ENCODE measurements around the gene ARHGAP42.

Gene ARHGAP42

DNA sequence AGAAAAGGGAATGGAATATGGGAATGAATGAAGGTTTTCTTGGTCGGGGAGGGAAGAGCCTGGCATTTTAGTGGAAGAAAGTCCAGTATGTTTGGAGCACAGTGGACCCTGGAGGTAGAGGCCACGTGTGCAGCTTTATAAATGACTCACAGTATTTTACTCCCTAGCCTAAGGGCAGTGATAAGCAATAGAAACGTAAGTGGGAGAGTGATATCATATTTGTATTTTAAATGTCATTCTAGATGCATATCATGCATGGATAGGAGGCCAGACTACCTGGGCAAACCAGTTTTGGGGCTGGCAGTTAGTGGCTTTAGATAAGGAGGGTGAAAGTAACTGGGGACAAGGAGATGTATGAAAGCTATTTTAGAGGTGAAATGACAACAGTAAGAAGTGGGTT lies 174.1 kb downstream of the ARHGAP42 start:
- Histone ChIP-seq H3K79me2 (ENCODE audit: insufficient read depth, low read length) (no peaks in the 10 kb centered on the region), H3K9me2 (replicated peaks; ENCODE audit: insufficient read depth, low read length) (no peaks in the 10 kb centered on the region), H2AFZ (ENCODE audit: low read depth, low read length, severe bottlenecking) (no peak overlapping the region), H3F3A (ENCODE audit: insufficient read depth) (no peaks in the 10 kb centered on the region), H3K36me3 (ENCODE audit: low read length) (no peaks in the 10 kb centered on the region), H3K27ac (ENCODE audit: low read depth, low read length) (no peak overlapping the region), H4K20me1 (ENCODE audit: low read depth, low read length) (no peaks in the 10 kb centered on the region), H3K9ac (ENCODE audit: low read length) (no peak overlapping the region), H3K4me3 (ENCODE audit: insufficient read depth, low read length, poor library complexity, severe bottlenecking) (no peak overlapping the region), H3K4me2 (ENCODE audit: low read depth, low read length, poor library complexity, severe bottlenecking) (no peak overlapping the region), H3K27me3 (ENCODE audit: low read length) (no peaks in the 10 kb centered on the region), H3K9me3 (ENCODE audit: insufficient read depth, low read length) (no peaks in the 10 kb centered on the region)
- TF ChIP-seq, protein P1, sequence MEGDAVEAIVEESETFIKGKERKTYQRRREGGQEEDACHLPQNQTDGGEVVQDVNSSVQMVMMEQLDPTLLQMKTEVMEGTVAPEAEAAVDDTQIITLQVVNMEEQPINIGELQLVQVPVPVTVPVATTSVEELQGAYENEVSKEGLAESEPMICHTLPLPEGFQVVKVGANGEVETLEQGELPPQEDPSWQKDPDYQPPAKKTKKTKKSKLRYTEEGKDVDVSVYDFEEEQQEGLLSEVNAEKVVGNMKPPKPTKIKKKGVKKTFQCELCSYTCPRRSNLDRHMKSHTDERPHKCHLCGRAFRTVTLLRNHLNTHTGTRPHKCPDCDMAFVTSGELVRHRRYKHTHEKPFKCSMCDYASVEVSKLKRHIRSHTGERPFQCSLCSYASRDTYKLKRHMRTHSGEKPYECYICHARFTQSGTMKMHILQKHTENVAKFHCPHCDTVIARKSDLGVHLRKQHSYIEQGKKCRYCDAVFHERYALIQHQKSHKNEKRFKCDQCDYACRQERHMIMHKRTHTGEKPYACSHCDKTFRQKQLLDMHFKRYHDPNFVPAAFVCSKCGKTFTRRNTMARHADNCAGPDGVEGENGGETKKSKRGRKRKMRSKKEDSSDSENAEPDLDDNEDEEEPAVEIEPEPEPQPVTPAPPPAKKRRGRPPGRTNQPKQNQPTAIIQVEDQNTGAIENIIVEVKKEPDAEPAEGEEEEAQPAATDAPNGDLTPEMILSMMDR (IDR thresholded peaks at IDR 0.05; ENCODE audit: insufficient read depth, low read length, poor library complexity, severe bottlenecking): no peak
- no peak for TF ChIP-seq EZH2phosphoT487 (conservative IDR thresholded peaks at IDR 0.05; ENCODE audit: low read length)

GRCh38 chr11:100863080-100863581 lies 176.0 kb downstream of the ARHGAP42 start:
- no peaks in the 10 kb centered on the region for H3F3A ChIP-seq (ENCODE audit: insufficient read depth)
- H3K27ac ChIP-seq (ENCODE audit: low read depth, low read length): no peak overlapping the region
- no peak for TF ChIP-seq EZH2phosphoT487 (conservative IDR thresholded peaks at IDR 0.05; ENCODE audit: low read length)
- TF ChIP-seq, protein P1 (IDR thresholded peaks at IDR 0.05; ENCODE audit: insufficient read depth, low read length, poor library complexity, severe bottlenecking): no peak
- H3K9ac ChIP-seq (ENCODE audit: low read length): no peak overlapping the region
- no peaks in the 10 kb centered on the region for H4K20me1 ChIP-seq (ENCODE audit: low read depth, low read length)
- H3K9me3 ChIP-seq (ENCODE audit: insufficient read depth, low read length): no peaks in the 10 kb centered on the region
- no peaks in the 10 kb centered on the region for H3K79me2 ChIP-seq (ENCODE audit: insufficient read depth, low read length)
- H3K4me3 ChIP-seq (ENCODE audit: insufficient read depth, low read length, poor library complexity, severe bottlenecking): no peak overlapping the region
- no peaks in the 10 kb centered on the region for H3K9me2 ChIP-seq (replicated peaks; ENCODE audit: insufficient read depth, low read length)
- no peak overlapping the region for H2AFZ ChIP-seq (ENCODE audit: low read depth, low read length, severe bottlenecking)
- no peaks in the 10 kb centered on the region for H3K27me3 ChIP-seq (ENCODE audit: low read length)
- no peaks in the 10 kb centered on the region for H3K36me3 ChIP-seq (ENCODE audit: low read length)
- H3K4me2 ChIP-seq (ENCODE audit: low read depth, low read length, poor library complexity, severe bottlenecking): no peak overlapping the region

GRCh38 chr11:100865443-100866065 lies 178.5 kb downstream of the ARHGAP42 start:
- Histone ChIP-seq H3K27me3 (ENCODE audit: low read length) (no peaks in the 10 kb centered on the region), H3K27ac (ENCODE audit: low read depth, low read length) (no peak overlapping the region), H2AFZ (ENCODE audit: low read depth, low read length, severe bottlenecking) (no peak overlapping the region), H3K9me2 (replicated peaks; ENCODE audit: insufficient read depth, low read length) (no peaks in the 10 kb centered on the region), H3K36me3 (ENCODE audit: low read length) (no peaks in the 10 kb centered on the region), H3K4me3 (ENCODE audit: insufficient read depth, low read length, poor library complexity, severe bottlenecking) (no peak overlapping the region), H3K79me2 (ENCODE audit: insufficient read depth, low read length) (no peaks in the 10 kb centered on the region), H3K4me2 (ENCODE audit: low read depth, low read length, poor library complexity, severe bottlenecking) (no peak overlapping the region), H3F3A (ENCODE audit: insufficient read depth) (no peaks in the 10 kb centered on the region), H4K20me1 (ENCODE audit: low read depth, low read length) (no peaks in the 10 kb centered on the region), H3K9me3 (ENCODE audit: insufficient read depth, low read length) (no peaks in the 10 kb centered on the region), H3K9ac (ENCODE audit: low read length) (no peak overlapping the region)
- TF ChIP-seq, protein P1 (IDR thresholded peaks at IDR 0.05; ENCODE audit: insufficient read depth, low read length, poor library complexity, severe bottlenecking): no peak
- TF ChIP-seq EZH2phosphoT487 (conservative IDR thresholded peaks at IDR 0.05; ENCODE audit: low read length): no peak

All from SU-DHL-6 (cell line).